HepG2 (cell line): Measurements from ENCODE around the gene ZBP1. TPM values are rescaled to one million over a fixed set of nuclear protein-coding genes. Genes with fewer than 3 reads are reported as not detected.

Experiments
- ATAC-seq: fragments of 200-7000 bp; cut with Tn5 transposase; 3 replicates; pipeline ENCODE4 v1.9.1; 2020; ENCODE audit warnings: mild to moderate bottlenecking, moderate library complexity
- BruUV-seq: library from RNA; stranded (reverse); fragments of 400-500 nt; replicated peaks from 2 replicates; lab custom pipeline; 2021; lab: Mats Ljungman, UMichigan
- CTCF ChIA-PET: fragments of 300-600 bp; formaldehyde crosslinking; extraction: SDS; loops from one replicate; lab custom pipeline; 2021; ENCODE audit warnings: low total read pairs, inconsistent platforms, low intra/inter-chr PET ratio; lab: Yijun Ruan, JAX
- POLR2A ChIA-PET: fragments of 350-600 bp; sonication (Branson Sonifier 250); formaldehyde crosslinking; loops from one replicate; lab custom pipeline; 2020; ENCODE audit warnings: antibody characterized with exemption, inconsistent platforms; lab: Yijun Ruan, JAX
- DNase-seq: peaks from one replicate; pipeline ENCODE4 v3.0.0-alpha.2; 2015; ENCODE audit warnings: low spot score
- FAIRE-seq: peaks from 3 replicates; lab custom pipeline; 2011; peaks lifted over from hg19 to GRCh38; lab: Jason Lieb, UNC
- H2AFZ ChIP-seq: one replicate; pipeline ENCODE4 v1.6.1; 2011; ENCODE audit warnings: low read length, inconsistent platforms
- H3K27ac ChIP-seq: fragments of 300-600 bp; 3 replicates; pipeline ENCODE4 v1.8.0; 2011; ENCODE audit warnings: mixed run types, mild to moderate bottlenecking, mixed read lengths, low read length, inconsistent platforms; ENCODE audit not compliant: insufficient read depth; ENCODE audit errors: extremely low read length
- H3K27me3 ChIP-seq, 2 experiments: fragments of 200-600 bp in 1 of 2; 2 replicates in 1 of 2; 3 replicates in 1 of 2; pipeline versions ENCODE4 v1.6.0 to v1.8.0; 2011; ENCODE audit warnings: low read length in 2 of 2, mild to moderate bottlenecking in 2 of 2, moderate library complexity in 2 of 2, inconsistent platforms in 1 of 2; ENCODE audit not compliant: insufficient read depth in 2 of 2, control insufficient read depth in 1 of 2
- H3K36me3 ChIP-seq, 2 experiments: fragments of 200-600 bp in 1 of 2; replicated peaks in 1 of 2; 2 replicates in 1 of 2; 3 replicates in 1 of 2; pipeline versions ENCODE4 v1.5.1 to v1.8.0; 2011; ENCODE audit warnings: low read length in 2 of 2, inconsistent platforms in 1 of 2; ENCODE audit not compliant: insufficient read depth in 2 of 2, control insufficient read depth in 1 of 2
- H3K4me1 ChIP-seq: 2 replicates; pipeline ENCODE4 v1.5.1; 2012; ENCODE audit warnings: low read length, inconsistent platforms; ENCODE audit not compliant: insufficient read depth
- H3K4me2 ChIP-seq: 2 replicates; pipeline ENCODE4 v1.6.0; 2011; ENCODE audit warnings: low read depth, low read length, inconsistent platforms
- H3K4me3 ChIP-seq, 3 experiments: fragments of 200-600 bp in 1 of 3; sonication (generic), shearing (Covaris generic) in 1 of 3; replicated peaks in 1 of 3; 2 replicates each; pipeline ENCODE4 v1.5.1; 2011 to 2016; ENCODE audit warnings: low read length in 3 of 3, inconsistent platforms in 2 of 3, low read depth in 2 of 3, mild to moderate bottlenecking in 2 of 3, control low read depth in 1 of 3, mixed read lengths in 1 of 3; ENCODE audit not compliant: insufficient read depth in 1 of 3
- H3K79me2 ChIP-seq: one replicate; pipeline ENCODE4 v1.6.1; 2011; ENCODE audit warnings: low read length, inconsistent platforms; ENCODE audit not compliant: insufficient read depth
- H3K9ac ChIP-seq: 2 replicates; pipeline ENCODE4 v1.6.0; 2011; ENCODE audit warnings: mild to moderate bottlenecking, low read depth, low read length, inconsistent platforms; ENCODE audit not compliant: insufficient read depth
- H3K9me3 ChIP-seq: 2 replicates; pipeline ENCODE4 v1.5.1; 2012; ENCODE audit warnings: mild to moderate bottlenecking, low read length
- H4K20me1 ChIP-seq: 2 replicates; pipeline ENCODE4 v1.6.0; 2011; ENCODE audit warnings: inconsistent platforms, mild to moderate bottlenecking, low read length, moderate library complexity; ENCODE audit not compliant: insufficient read depth
- HMGA1 ChIP-seq: sonication (generic); formaldehyde crosslinking; conservative IDR thresholded peaks from 2 replicates; pipeline ENCODE4 v1.4.0; 2020; ENCODE audit warnings: missing genetic modification reagents
- IKZF5 ChIP-seq: IDR thresholded peaks from 2 replicates; pipeline ENCODE4 v1.6.1; 2018; ENCODE audit warnings: missing genetic modification reagents, mild to moderate bottlenecking, missing compliant biosample characterization
- LRRFIP1 ChIP-seq: sonication (generic); formaldehyde crosslinking; conservative IDR thresholded peaks from 2 replicates; pipeline ENCODE4 v1.4.0; 2020; ENCODE audit warnings: missing genetic modification reagents
- MEF2D ChIP-seq: sonication (generic); formaldehyde crosslinking; IDR thresholded peaks from 2 replicates; pipeline ENCODE4 v1.5.1; 2020; ENCODE audit warnings: mild to moderate bottlenecking, missing genetic modification reagents
- MLLT10 ChIP-seq: sonication (generic); formaldehyde crosslinking; IDR thresholded peaks from 2 replicates; pipeline ENCODE4 v1.4.0; 2020; ENCODE audit warnings: missing genetic modification reagents
- NFATC3 ChIP-seq: sonication (generic); formaldehyde crosslinking; IDR thresholded peaks from 2 replicates; pipeline ENCODE4 v1.5.1; 2020; ENCODE audit warnings: mild to moderate bottlenecking, missing genetic modification reagents
- PPARG ChIP-seq: conservative IDR thresholded peaks from 2 replicates; pipeline ENCODE4 v1.6.1; 2016; ENCODE audit warnings: missing biosample characterization, missing genetic modification reagents
- RFXAP ChIP-seq: sonication (generic); formaldehyde crosslinking; IDR thresholded peaks from 2 replicates; pipeline ENCODE4 v1.4.0; 2020; ENCODE audit warnings: missing genetic modification reagents, borderline replicate concordance
- ZNF142 ChIP-seq: sonication (generic); formaldehyde crosslinking; IDR thresholded peaks from 2 replicates; pipeline ENCODE4 v1.4.0; 2020; ENCODE audit warnings: missing genetic modification reagents
- ZNF629 ChIP-seq: sonication (generic); formaldehyde crosslinking; conservative IDR thresholded peaks from 2 replicates; pipeline ENCODE4 v1.5.0; 2020; ENCODE audit warnings: missing genetic modification reagents
- ZNF720 ChIP-seq: sonication (generic); formaldehyde crosslinking; IDR thresholded peaks from 2 replicates; pipeline ENCODE4 v1.4.0; 2020; ENCODE audit warnings: missing genetic modification reagents
- ZNF740 ChIP-seq: sonication (generic); formaldehyde crosslinking; IDR thresholded peaks from 2 replicates; pipeline ENCODE4 v1.4.0; 2020; ENCODE audit warnings: missing genetic modification reagents
- WGBS: methylation state at CpG from one replicate; pipeline ENCODE4 v1.1.6; 2017; ENCODE audit warnings: low lambda C conversion rate; 5-methylcytosine and 5-hydroxymethylcytosine counted together
- in situ Hi-C: cut with HindIII; loops from 2 replicates; pipeline ENCODE4 v1.10.0; 2017; ENCODE audit warnings: low pct_unique_long_range_greater_than_20kb; ENCODE audit not compliant: extremely low pct_ligation_motif_present
- intact Hi-C: fragments of 100-400 bp; cut with micrococcal nuclease; formaldehyde crosslinking; loops from one replicate; pipeline ENCODE4 v1.10.0; 2022; ENCODE audit not compliant: unreplicated experiment
- polyA plus RNA-seq, 8 experiments: library from polyadenylated mRNA; depleted of rRNA in 3 of 8; stranded (reverse) in 7 of 8; unstranded in 1 of 8; fragments of >200 nt; fragmentation: Illumina TruSeq in 4 of 8; extraction: Trizol in 4 of 8; gene quantifications; 2 replicates each; pipeline versions ENCODE4 v1.2.1 to v1.2.3, GENCODE V29; 2011 to 2016; ENCODE audit warnings: low read depth in 4 of 8, missing spikeins in 1 of 8, mixed read lengths in 1 of 8; ENCODE audit not compliant: insufficient read depth in 1 of 8
- total RNA-seq, 5 experiments: library from RNA; depleted of rRNA; stranded (reverse); fragments of >200 nt; fragmentation: Illumina TruSeq; extraction: Trizol; gene quantifications; 2 replicates each; pipeline ENCODE4 v1.2.3, GENCODE V29; 2016; ENCODE audit warnings: low read depth in 1 of 5

Gene ZBP1
- total and polyA plus RNA-seq, 2 of the 13 experiments (the other 11 are each of a cell fraction or from before 2014, with no cell fraction given) = not detected

- BruUV-seq = no TSS peak
- Histone ChIP-seq H3K9ac (no peak overlapping the region), H2AFZ (no peak overlapping the region), H3K4me1 (peaks cover 25% of the 10 kb centered on the region), H3K27me3 (peaks cover 0 to 36% of the 10 kb centered on the region in 2 experiments; a peak in 4 of 5 replicates), H3K4me3 (peak overlapping the region in 1 of 3 experiments; percentile 27; a peak in 1 of 6 replicates), H3K36me3 (no peaks in the 10 kb centered on the region), H3K9me3 (no peaks in the 10 kb centered on the region), H3K27ac (no peak overlapping the region), H3K4me2 (peak overlapping the region; percentile 27), H4K20me1 (no peaks in the 10 kb centered on the region), H3K79me2 (no peaks in the 10 kb centered on the region)
- DNase-seq = peak; percentile 43
- in situ Hi-C loops = loop anchor here (5.0 kb wide), 1 partner anchor 610 kb away; no protein-coding TSS in a partner anchor
- peak; percentile 75 for ATAC-seq
- intact Hi-C loops = loop anchor here (1.0 kb wide), 1 partner anchor 612 kb away; no protein-coding TSS in a partner anchor
- WGBS = 16% methylated on average over 25 of the region's 39 CpGs
- no peak for FAIRE-seq
- POLR2A ChIA-PET = interaction anchor here (1.5 kb wide), 1 partner anchor 10 kb away, joined by 3 read pairs; no protein-coding TSS in a partner anchor
- CTCF ChIA-PET = interaction anchor here (1.1 to 10.0 kb wide), 6 partner anchors 70 to 614 kb away, joined by 3 to 222 read pairs (median 76); partner anchors contain the start of gene CTCFL
- TF ChIP-seq HMGA1 (CRISPR knock-in tag) (no peak), NFATC3 (CRISPR knock-in tag) (no peak), ZNF142 (CRISPR knock-in tag) (0 out of 2 replicates have a peak, but pooled peaks have one; percentile 32), ZNF629 (CRISPR knock-in tag) (peak; percentile 86), PPARG (CRISPR knock-in tag) (no peak), LRRFIP1 (CRISPR knock-in tag) (no peak), RFXAP (CRISPR knock-in tag) (0 out of 2 replicates have a peak, but pooled peaks have one; percentile 52), ZNF740 (CRISPR knock-in tag) (peak; percentile 63; the same call in 1 of the 2 replicates), MLLT10 (CRISPR knock-in tag) (no peak), MEF2D (no peak), IKZF5 (peak; percentile 61; the same call in 1 of the 2 replicates), ZNF720 (CRISPR knock-in tag) (no peak)
These were observed 23.0 kb downstream of the ZBP1 start for GRCh38 chr20:57596998-57597939.
